Measurements from ENCODE around the gene CMC2.
A peak's percentile ranks its signal among the peaks of the same experiment; 100 is the strongest.

- TF ChIP-seq POLR2A (IDR thresholded peaks at IDR 0.05): no peak
- TF ChIP-seq CTCF (IDR thresholded peaks at IDR 0.05): peak; percentile 74 to 99 (median 90)
- TF ChIP-seq POLR2AphosphoS5 (IDR thresholded peaks at IDR 0.05): peak in 1 of 3 donors; percentile 21
These were observed 28.8 kb upstream of the CMC2 start, which contains the start of gene ATMIN for GRCh38 chr16:81035398-81035974.

All from breast epithelium (tissue), 3 donors.